HG03520 (cell line): ENCODE measurements around the gene PSMD11.

Source experiments
- ATAC-seq: cut with Tn5 transposase; IDR thresholded peaks from one replicate; pipeline ENCODE4 v1.9.1; 2021; ENCODE audit warnings: mild to moderate bottlenecking, moderate library complexity; ENCODE audit not compliant: unreplicated experiment

Gene PSMD11

GRCh38 chr17:32464374-32464773 lies 20.1 kb downstream of the PSMD11 start:
- ATAC-seq = no peak

DNA sequence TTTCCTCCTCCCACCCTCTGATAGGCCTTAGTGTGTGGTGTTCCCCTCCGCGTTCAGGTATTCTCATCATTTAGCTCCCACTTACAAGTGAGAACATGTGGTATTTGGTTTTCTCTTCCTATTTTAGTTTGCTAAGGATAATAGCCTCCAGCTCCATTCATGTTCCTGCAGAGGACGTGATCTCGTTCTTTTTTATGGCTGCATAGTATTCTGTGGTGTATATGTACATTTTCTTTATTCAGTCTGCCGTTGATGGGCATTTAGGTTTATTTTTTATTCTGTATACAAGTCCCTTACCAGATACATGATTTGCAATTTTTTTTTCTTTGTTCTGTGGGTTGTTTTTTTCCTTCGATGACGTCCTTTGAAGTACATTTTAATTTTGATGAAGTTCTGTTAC lies 23.6 kb downstream of the PSMD11 start:
- no peak for ATAC-seq

DNA sequence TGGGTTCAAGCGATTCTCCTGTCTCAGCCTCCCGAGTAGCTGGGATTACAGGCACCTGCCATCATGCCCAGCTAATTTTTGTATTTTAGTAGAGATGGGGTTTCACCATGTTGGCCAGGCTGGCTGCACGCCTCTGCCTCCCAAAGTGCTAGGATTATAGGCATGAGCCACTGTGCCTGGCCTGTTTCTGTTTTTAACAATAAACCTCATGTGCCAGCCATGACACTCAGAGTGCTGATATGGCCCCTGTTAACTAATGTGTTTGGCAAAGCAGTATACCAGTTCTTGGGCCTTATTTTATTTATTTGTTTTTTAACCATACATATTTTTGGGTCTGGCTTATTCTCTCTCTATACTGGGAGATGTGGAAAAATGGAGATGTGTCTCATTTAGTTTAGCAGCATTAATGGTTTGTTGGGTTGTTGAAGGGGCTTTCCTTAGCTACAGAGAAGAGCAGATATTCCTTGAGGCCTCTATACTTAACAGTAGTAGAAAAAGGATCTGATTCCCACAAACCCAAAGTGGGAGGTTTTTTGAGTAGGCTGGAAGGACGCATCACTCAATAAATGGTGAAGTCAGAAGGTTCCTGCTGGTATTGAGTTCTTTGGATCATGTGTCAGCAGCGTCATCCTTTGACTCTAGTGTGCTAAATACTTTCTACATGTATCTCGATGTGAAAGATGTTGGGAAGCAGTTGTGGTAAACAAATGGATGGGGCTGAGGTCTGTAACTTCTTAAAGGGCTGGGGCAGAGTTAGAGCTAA lies 26.3 kb downstream of the PSMD11 start:
- ATAC-seq = no peak

DNA sequence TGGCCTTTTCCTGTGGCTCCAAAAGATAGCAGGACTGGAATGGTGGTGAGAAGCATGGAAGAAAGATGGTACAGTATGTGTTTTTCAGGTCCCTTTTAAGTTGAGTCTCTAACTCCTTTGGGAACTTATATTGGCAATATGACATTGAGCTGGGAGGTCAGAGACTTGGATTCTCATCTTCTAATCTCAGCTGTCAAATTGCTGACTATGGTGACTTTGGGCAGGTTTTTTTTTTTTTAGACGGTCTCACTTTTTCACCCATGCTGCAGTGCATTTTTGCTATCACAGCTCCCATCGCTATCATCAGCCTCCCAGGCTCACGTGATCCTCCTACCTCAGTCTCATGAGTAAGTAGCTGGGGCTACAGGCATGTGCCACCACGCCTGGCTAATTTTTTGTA lies 27.3 kb downstream of the PSMD11 start:
- ATAC-seq = no peak

- no peak for ATAC-seq
These were observed 30.9 kb downstream of the PSMD11 start for GRCh38 chr17:32475258-32475657.

- no peak for ATAC-seq
These were observed 32.9 kb downstream of the PSMD11 start for GRCh38 chr17:32477220-32477619.

GRCh38 chr17:32479074-32479617 lies 34.8 kb downstream of the PSMD11 start:
- no peak for ATAC-seq

- no peak for ATAC-seq
These were observed 36.9 kb downstream of the PSMD11 start for GRCh38 chr17:32481193-32481592.

DNA sequence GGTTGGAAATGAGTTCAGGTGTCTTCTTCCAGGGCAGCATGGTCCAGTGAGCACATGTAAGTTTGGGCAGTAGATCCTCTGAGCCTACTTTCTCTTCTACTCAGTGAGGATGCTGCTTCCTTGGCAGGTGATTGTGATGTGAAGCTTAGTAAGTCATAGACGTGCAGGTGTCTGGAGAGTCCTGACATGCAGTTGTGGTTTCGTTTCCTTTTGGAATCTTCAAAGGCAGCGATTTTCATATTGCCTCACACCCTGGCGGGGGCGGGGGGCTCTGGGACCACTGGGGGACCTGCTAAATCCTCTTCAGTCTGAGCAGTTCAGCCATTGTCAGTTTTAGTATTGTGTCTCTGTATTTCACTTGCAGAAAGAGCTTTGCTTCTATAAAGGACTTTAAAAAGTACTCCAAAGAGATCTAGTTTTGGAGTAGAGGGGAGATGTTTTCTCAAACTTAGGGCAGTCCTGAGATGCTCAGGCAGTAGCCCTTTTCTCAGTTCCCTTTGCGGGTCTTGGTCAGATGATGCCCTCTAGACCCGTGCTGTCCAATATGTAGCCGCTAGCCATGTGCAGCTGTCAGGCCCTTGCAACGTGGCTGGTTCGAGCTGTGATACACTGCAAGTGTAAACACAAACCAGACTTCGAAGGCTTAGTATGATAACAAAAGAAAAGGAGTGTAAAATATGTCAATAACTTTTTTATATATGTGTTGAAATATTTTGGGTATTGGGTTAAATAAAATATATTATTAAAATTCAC lies 38.4 kb downstream of the PSMD11 start:
- ATAC-seq = no peak

GRCh38 chr17:32483451-32484019 lies 39.2 kb downstream of the PSMD11 start:
- ATAC-seq = no peak

DNA sequence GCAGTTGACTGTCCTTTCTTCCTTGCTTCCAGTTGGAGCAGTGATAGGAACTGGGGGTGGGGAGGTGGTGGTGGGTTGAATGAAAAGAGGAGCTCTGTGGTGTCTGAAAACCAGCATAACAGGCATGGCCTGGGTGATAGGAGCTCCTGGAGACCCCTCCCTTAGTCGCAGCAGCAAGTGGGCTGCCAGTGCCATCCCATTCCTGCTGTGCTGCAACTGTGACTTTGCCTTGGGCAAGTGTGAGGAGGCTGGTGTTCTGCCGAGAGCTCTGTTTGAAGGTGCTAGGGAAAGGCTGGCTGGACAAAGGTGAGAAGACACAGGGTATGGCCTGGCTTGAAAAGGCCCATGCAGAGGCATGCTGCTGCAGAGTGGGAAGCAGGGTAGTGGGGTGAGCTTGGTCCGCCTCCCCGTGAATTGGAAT lies 39.7 kb downstream of the PSMD11 start:
- no peak for ATAC-seq

GRCh38 chr17:32484628-32485027 lies 40.3 kb downstream of the PSMD11 start:
- no peak for ATAC-seq

DNA sequence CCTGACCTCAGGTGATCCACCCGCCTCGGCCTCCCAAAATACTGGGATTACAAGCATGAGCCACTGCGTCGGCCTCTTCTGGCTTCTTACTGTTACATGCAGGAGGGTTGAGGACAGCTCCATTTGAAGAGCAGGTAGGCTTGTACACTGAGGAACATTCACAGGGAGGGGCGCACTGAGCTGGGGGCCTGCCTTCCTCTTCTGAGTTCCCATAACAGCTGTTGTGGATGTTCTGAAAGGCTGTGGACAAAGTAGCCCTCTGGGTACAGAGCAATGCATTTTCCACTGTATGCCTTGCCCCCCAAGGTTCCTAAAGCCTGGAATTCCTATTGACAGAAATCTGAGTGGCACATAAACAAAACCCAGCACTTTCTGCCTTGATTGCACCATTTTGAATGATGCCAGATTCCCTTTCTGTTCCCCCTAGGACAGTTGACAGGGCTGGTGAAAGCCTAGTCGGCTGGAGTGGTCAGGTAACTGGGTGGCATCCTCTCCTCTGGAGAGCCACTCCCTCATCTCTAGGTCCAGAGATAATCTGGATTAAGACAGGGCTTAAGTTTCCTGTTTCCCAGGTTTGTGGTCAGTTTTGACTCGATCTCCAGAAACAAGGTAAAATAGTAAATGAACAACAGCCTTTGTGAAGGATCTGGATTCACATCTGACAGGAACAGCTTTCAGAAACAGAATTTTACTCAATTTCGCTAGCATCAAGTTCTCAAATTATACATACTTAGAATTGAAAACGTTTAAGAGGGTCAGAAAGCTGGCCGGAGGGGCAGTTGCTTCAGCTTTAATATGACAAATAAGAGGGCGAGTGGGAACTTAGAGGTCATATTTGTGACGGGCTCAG lies 41.2 kb downstream of the PSMD11 start:
- ATAC-seq = no peak

DNA sequence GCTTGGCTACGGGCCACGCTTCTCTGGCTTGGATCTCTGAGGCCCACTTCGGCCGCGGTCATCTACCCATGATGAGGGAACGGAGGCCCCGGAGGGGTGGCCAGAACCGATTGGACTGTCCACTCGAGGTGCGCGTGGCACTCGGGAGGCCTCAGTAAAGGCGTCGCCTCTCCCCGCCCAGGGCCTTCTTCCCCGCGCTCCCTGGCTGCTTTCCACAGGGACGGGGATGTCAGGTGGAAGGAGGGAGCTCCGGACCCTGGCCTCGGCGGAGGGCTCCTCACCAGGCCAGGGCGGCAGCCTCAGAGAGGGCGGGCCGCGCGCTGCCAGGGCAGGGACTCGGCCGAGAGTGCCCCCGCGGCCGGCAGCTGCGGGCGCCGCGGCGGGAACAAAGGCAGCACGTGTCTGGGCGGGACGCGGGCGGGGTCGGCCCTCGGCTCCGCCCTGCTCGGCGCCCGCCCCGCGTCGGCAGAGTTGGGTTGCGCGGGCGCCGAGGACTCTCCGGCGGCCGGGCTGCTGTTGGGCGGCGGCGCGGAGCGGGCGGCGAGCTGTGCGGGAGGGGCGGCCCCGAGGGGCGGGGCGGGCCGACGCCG lies 41.9 kb downstream of the PSMD11 start:
- no peak for ATAC-seq

DNA sequence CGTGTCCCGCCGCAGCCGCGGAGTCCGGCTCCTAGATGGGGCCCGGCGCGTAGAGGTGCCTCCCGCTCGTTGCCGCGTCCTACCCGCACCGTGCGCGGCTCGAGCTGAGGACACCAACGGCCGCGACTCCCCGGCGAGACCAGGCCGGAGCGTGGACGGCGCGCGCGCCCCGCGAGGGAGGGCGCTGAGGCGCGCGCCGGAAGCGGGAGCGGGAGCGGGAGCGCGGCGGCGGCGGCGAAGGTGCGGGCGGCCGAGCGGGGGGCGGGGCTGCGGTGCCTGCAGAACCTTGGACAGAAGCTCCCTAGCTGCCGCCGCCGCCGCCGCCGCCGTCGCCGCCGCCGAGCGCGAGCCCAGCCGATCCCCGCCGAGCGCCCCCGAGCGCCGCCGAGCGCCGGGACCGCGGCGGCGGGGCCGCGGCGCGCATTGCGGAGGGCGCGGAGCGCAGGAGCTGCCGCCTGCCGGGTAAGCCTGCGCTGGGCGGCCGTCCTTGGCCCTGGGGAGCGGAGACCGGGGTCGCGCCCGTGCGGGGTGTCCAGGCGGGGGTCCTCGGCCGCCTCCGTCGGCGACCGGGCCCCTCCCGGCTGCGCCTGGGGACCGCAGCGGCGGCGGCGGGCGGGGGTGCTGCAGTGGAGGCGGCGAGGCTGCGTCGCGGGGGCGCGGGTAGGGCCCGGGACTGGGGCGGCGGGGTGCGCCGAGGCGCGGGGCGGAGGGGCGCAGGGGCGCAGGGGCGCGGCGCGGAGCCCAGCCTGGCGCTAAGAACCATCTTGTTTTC lies 42.6 kb downstream of the PSMD11 start, which contains the start of gene CDK5R1:
Gene CDK5R1, plus strand, starts transcription at position 293 of the 772 bp plus-strand sequence. CDS start 628 bp downstream, outside the sequence.
- no peak for ATAC-seq

GRCh38 chr17:32487473-32488176 lies 43.3 kb downstream of the PSMD11 start:
- no peak for ATAC-seq

DNA sequence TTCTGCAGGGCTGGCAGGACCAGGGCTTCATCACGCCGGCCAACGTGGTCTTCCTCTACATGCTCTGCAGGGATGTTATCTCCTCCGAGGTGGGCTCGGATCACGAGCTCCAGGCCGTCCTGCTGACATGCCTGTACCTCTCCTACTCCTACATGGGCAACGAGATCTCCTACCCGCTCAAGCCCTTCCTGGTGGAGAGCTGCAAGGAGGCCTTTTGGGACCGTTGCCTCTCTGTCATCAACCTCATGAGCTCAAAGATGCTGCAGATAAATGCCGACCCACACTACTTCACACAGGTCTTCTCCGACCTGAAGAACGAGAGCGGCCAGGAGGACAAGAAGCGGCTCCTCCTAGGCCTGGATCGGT lies 43.9 kb downstream of the PSMD11 start:
- ATAC-seq = no peak

DNA sequence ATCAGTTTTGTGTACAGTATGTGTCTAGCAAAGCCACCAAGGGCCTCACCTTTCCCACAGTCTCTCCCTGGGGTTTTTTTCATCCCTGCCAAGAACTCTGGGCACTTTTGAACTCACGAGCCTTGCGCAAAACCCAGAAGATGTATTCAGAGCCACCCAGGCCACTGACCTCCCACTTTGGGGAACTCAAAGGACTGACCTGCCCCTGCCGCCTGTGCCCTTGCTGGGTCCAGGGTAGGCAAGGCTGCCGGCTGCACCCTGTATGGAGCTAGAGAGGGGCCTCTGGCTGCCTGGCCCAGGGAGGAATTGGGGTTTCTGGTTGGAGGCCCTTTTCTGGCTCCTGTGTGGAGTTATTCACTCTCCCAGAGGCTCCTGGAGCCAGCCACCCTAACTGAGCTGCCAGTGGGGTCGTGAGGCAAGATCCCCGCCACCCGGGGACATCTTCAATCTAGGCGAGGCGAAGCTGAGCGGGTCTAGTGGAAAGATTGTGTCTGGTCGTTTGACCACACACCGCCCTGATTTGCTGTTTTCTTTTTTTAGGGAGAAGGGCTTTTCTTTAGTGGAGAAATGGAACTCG lies 44.4 kb downstream of the PSMD11 start:
- no peak for ATAC-seq
